ENCODE measurements around the gene PSMA4.

DNA sequence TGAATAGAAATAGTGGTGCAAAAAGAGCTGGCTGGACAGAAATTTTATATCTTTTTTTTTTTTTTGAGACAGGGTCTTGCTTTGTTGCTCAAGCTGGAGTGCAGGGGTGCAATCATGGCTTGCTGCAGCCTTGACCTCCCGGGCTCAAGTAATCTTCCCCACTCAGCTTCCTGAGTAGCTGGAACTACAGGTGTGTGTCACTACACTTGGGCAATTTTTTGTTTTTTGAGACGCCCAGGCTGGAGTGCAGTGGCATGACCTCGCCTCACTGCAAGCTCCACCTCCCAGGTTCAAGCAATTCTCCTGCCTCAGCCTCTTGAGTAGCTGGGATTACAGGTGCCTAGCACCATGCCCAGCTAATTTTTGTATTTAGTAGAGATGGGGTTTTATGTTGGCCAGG is 58.1 kb downstream of the PSMA4 start:
- TF ChIP-seq, protein P1, sequence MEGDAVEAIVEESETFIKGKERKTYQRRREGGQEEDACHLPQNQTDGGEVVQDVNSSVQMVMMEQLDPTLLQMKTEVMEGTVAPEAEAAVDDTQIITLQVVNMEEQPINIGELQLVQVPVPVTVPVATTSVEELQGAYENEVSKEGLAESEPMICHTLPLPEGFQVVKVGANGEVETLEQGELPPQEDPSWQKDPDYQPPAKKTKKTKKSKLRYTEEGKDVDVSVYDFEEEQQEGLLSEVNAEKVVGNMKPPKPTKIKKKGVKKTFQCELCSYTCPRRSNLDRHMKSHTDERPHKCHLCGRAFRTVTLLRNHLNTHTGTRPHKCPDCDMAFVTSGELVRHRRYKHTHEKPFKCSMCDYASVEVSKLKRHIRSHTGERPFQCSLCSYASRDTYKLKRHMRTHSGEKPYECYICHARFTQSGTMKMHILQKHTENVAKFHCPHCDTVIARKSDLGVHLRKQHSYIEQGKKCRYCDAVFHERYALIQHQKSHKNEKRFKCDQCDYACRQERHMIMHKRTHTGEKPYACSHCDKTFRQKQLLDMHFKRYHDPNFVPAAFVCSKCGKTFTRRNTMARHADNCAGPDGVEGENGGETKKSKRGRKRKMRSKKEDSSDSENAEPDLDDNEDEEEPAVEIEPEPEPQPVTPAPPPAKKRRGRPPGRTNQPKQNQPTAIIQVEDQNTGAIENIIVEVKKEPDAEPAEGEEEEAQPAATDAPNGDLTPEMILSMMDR (IDR thresholded peaks at IDR 0.05), result no peak
- no peak for TF ChIP-seq EP300 (IDR thresholded peaks at IDR 0.05)
- TF ChIP-seq POLR2AphosphoS5 (IDR thresholded peaks at IDR 0.05), result no peak
- TF ChIP-seq POLR2A (IDR thresholded peaks at IDR 0.05), result no peak

Measured in suprapubic skin (tissue), 4 donors.